Activated T-cell treated with anti-CD3 and anti-CD28 coated beads, Interleukin-2, amount 50 U/mL, for 1 hour (primary cell): Measurements from ENCODE around the gene POLR3E.
"Not testable (repeated sequence)": the region's sequence is repeated elsewhere in the genome, so short reads cannot be mapped to it uniquely, and the experiment has no call there.

ENCODE experiments used
- DNase-seq: peaks from one replicate; pipeline ENCODE4 v3.0.0-alpha.2; 2020

The POLR3E gene

GRCh38 chr16:22293137-22294106 lies 3.8 kb upstream of the POLR3E start:
- DNase-seq, result no peak

- DNase-seq, result no peak
These were observed 740 bp upstream of the POLR3E start for GRCh38 chr16:22296225-22297113.

- DNase-seq, result peak; percentile 70
These were observed 893 bp downstream of the POLR3E start for GRCh38 chr16:22297871-22298733.

DNA sequence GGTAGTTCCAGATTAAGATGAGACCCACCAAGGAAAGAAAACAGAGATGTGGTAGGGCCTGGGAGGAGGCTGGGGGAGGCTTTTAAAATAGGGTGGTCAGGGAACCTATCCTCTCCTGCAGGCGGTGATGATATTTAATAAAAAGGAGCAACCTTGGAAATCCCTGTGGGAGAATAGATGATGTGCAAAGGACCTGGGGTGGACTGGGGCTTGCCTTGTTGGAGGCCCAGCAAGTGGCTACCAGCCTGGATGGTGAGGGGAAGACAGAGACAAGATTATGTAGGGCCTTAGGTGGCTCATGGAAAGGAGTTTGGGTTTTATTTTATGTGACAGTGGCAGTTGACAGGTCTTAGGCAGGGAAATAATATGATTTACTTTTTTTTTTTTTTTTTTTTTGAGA lies 1.8 kb downstream of the POLR3E start:
- no peak for DNase-seq

GRCh38 chr16:22300427-22301071 lies 3.3 kb downstream of the POLR3E start:
- peak; percentile 56 for DNase-seq

- DNase-seq, result not testable (repeated sequence)
These were observed 4.2 kb downstream of the POLR3E start for GRCh38 chr16:22301423-22301822.

GRCh38 chr16:22302776-22303363 lies 5.7 kb downstream of the POLR3E start:
- DNase-seq, result no peak

DNA sequence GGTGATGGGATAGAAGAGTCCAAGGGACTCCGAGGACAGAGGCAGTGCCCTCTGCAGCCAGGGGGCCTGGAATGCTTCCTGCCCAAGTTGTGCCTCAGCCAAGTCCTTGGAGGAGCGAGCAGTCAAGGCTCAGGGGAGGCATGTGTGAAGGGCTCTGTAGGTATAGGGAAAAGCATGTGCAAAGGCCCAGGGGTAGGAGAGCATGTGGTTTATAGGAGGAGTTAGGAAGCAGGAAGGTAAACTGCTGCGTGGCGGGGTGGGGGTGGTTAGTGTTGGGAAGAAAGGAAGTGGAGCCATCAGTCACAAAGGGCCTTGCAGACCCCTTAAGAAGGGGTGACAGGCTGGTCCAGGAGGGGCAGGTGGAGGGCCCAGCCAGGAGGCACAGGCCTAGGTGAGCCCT lies 7.2 kb downstream of the POLR3E start:
- no peak for DNase-seq

DNA sequence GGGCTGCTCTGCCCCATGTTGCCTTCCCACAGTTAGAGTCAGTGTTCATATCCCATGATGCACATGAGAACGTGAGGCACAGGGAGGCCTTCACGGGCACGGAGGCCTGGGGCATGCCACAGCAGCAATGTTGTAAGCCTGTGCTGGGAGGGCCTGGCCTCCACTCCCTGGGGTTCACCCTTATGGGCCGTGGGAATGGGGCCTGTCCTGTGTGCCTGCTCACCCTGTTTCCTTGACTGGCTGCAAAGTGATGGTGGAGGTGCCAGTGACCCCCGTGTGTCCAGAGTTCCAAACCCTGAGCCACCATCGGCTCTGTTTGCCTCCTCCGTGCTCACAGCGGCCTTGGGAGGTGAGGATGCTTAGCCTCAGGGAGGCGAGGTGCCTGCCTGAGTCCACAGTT lies 9.6 kb downstream of the POLR3E start:
- no peak for DNase-seq

DNA sequence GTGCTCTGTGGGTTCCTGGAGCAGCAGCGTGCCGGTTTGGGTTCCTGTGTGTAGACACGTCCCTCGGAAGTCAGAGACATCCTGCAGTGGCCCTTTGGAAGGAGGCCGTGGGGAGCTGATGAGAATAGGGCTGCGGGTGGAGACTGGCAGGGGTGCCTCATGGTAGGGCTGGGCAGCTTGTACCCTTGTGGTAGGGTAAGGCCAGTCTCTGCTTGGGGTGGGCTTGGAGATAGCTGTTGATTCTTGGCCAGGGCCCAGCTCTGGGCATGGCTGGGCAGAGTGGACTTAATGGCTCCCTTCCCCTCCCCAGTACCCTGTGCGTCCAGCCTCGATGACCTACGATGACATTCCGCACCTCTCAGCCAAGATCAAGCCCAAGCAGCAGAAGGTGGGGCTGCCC lies 10.6 kb downstream of the POLR3E start:
- no peak for DNase-seq

- DNase-seq, result no peak
These were observed 11.8 kb downstream of the POLR3E start for GRCh38 chr16:22308824-22309520.

GRCh38 chr16:22311520-22311919 lies 14.3 kb downstream of the POLR3E start:
- no peak for DNase-seq

GRCh38 chr16:22312897-22313781 lies 15.9 kb downstream of the POLR3E start:
- no peak for DNase-seq

- no peak for DNase-seq
These were observed 16.8 kb downstream of the POLR3E start for GRCh38 chr16:22313876-22314470.

DNA sequence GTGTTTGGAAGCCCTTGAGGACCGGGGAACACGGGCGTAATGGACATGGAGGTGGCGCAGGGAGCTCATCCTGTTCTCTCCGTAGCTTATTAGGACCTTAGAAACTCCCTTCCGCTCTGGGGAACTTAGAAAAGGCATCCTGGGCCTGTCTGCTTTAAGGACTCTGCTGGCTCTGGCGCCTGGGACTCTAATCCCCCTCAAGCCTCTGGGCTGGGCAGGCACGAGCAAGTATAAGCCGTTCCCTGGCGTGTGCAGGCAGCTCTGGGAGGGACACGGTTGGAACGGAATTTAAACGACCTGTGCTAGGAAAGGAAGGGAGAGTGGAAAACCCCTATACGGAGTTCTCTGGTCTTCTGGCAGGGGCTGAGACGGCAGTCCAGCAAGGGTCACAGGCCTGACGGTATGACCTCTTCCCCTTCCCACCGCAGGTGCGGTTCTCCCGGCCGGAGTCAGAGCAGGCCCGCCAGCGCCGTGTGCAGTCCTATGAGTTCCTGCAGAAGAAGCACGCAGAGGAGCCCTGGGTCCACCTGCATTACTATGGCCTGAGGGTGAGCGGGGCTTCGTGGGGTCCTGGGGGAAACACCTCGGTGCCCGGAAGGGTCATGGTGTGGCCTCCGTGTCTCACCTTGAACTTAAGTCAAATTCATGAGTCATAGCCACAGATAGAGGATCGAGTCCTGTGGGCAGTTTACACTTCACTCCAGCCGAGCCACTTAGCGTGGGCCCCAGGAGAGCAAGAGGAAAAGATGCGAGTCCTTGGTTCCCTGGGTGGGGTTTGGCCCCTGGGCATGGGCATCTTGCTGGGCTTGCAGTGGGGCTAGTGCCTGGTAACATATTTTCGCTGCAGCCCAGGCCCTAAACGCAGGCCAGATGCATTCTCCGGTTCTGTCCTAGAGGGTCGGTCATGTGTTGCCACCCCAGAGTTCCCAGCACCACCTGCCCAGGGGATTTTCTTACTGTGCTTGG lies 17.7 kb downstream of the POLR3E start:
- no peak for DNase-seq

DNA sequence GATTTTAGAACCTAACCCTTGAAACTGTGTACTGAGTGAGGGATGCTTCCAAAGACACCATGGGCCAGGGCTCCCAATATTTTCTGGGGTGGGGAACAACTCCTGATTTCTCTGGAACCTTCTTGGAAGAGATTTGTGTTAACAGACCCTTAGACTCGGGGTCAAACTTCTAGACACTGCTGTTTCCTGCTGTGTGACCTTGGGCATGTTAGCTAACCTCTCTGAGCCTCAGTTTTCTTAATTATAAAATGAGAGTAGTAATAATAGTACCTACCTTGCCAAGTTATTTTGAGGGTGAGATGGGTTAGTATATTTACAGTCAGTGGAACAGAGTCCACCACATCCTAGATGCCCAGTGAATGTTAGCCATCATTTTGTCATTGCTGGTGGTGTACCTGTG lies 18.8 kb downstream of the POLR3E start:
- DNase-seq, result no peak

DNA sequence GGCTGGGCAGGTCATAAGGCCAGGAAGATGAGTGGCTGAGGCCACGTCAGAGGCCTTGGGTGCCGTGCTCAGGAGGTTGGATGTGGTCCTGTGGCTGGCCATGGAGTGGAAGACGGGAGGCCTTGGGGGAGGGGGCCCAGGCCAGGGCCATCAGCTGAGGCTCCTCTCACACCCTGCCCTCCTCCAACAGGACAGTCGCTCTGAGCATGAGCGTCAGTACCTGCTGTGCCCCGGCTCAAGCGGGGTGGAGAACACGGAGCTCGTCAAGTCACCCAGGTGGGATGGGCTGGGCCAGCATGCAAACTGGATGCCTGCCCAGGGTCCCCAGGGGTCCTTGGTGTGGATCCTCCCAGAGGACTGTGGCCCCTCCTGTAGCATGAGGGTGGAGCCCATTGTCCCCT lies 19.2 kb downstream of the POLR3E start:
- no peak for DNase-seq

DNA sequence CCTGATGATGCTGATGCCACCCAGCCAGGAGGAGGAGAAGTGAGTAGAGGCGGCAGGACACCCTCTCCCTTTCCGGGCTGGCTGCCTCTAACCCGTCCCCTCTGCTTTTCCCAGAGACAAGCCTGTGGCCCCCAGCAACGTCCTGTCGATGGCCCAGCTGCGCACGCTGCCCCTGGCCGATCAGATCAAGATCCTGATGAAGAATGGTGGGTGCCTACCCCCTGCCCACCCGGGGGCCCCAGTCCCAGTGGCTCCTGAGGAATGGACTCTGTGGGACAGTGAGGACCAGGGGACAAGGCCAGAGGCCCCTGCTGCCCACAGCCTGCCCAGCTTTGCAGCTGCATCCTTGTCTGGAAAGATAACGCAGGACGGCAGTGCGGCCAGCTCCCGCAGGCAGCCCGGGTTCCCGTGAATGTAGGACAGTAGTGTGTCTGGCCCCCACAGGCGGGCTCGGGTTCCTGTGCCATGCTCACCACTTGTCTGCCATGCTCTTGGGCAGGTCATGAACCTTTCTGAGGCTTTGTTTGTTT lies 19.9 kb downstream of the POLR3E start:
- DNase-seq, result no peak
